Psoas muscle (tissue), 8 donors: Measurements from ENCODE around the gene BBX. TPM values are rescaled to one million over a fixed set of nuclear protein-coding genes. Genes with fewer than 3 reads are reported as not detected.

Source experiments
- ATAC-seq, 4 donors: fragments of 200-7000 bp; cut with Tn5 transposase; one replicate each; pipeline ENCODE4 v1.9.1; 2020; ENCODE audit warnings: moderate library complexity in 3 of 4, mild to moderate bottlenecking in 2 of 4
- DNase-seq, 2 donors: peaks; one replicate each; pipeline ENCODE4 v3.0.0-alpha.2; 2020
- H3K27ac ChIP-seq: fragments of 200-600 bp; one replicate; pipeline ENCODE4 v1.8.0; 2022
- H3K27me3 ChIP-seq, 3 donors: fragments of 200-600 bp in 1 of 3; one replicate each; pipeline versions ENCODE4 v1.6.1 to v1.8.0; 2013 to 2022; ENCODE audit warnings: low read length in 2 of 3, mild to moderate bottlenecking in 2 of 3, moderate library complexity in 1 of 3; ENCODE audit not compliant: insufficient read depth in 3 of 3
- H3K36me3 ChIP-seq, 2 donors: fragments of 200-600 bp in 1 of 2; one replicate each; pipeline versions ENCODE4 v1.6.1 to v1.8.0; 2013 to 2022; ENCODE audit warnings: low read depth in 1 of 2, mild to moderate bottlenecking in 1 of 2, moderate library complexity in 1 of 2; ENCODE audit not compliant: insufficient read depth in 1 of 2
- H3K4me1 ChIP-seq: fragments of 200-600 bp; one replicate; pipeline ENCODE4 v1.8.0; 2022
- H3K4me3 ChIP-seq: fragments of 200-600 bp; one replicate; pipeline ENCODE4 v1.8.0; 2022; ENCODE audit warnings: mild to moderate bottlenecking
- H3K9me3 ChIP-seq: fragments of 200-600 bp; one replicate; pipeline ENCODE4 v1.8.0; 2022
- CTCF ChIP-seq: fragments of 200-600 bp; IDR thresholded peaks from one replicate; pipeline ENCODE4 v1.8.0; 2022; ENCODE audit warnings: antibody characterized with exemption
- WGBS, 3 donors: extraction: QIAGEN DNeasy Blood & Tissue Kit; methylation state at CpG; one replicate each; pipeline versions ENCODE4 v1.1.6 to v1.1.7; 2013; 5-methylcytosine and 5-hydroxymethylcytosine counted together
- intact Hi-C, 2 donors: fragments of 100-400 bp; cut with DNase I; formaldehyde crosslinking; loops; one replicate each; pipeline versions ENCODE4 v1.11.0 to v1.14.2; 2022
- polyA plus RNA-seq, 3 donors: library from polyadenylated mRNA; stranded (reverse); fragments of 200-250 nt; gene quantifications; one replicate each; pipeline ENCODE4 v1.2.3, GENCODE V29; 2013
- total RNA-seq, 4 donors: library from RNA; stranded (reverse); fragmentation: NEBNext Ultra II Directional in 2 of 4; extraction: Animal tissue kit (Norgen Biotek cat#: 25700) in 2 of 4; gene quantifications; one replicate each; pipeline versions ENCODE4 v1.2.1 to v1.2.4, GENCODE V29; 2021 to 2023
- donor health status: healthy with polysubstance abuse.
- donor health status: DM: no; HTN: no; CAD: no; lungs with moderate emphysema.
- donor health status: Bipolar disorder and iron deficiency.
- donor health status: healthy.
- donor health status: DM: yes; HTN: yes; CAD: no.
- donor health status: DM: no; HTN: no; CAD: no.
- donor health status: DM: no; HTN: no; CAD: no.
- donor health status: DM: yes; HTN: yes; CAD: no.

Gene BBX
- total and polyA plus RNA-seq, 7 donors, result 2.2 to 30.4 (median 16.2) TPM

- WGBS, 3 donors, result 94 to 97% (median 95%) methylated on average over 2 of the region's 2 CpGs
- TF ChIP-seq CTCF, result no peak
- Histone ChIP-seq H3K4me3 (no peak overlapping the region), H3K27me3 (no peaks in the 10 kb centered on the region), H3K36me3 (peaks cover 0 to 5% of the 10 kb centered on the region in 2 donors), H3K9me3 (no peaks in the 10 kb centered on the region), H3K4me1 (no peaks in the 10 kb centered on the region), H3K27ac (no peak overlapping the region)
- ATAC-seq (no peak), DNase-seq (no peak)
- intact Hi-C loops, result no loop called here
Observed at GRCh38 chr3:107756649-107757048, 233.9 kb downstream of the BBX start.

- DNase-seq (no peak), ATAC-seq (no peak)
- Histone ChIP-seq H3K4me3 (no peak overlapping the region), H3K27ac (no peak overlapping the region), H3K4me1 (no peaks in the 10 kb centered on the region), H3K9me3 (no peaks in the 10 kb centered on the region), H3K36me3 (peaks cover 0 to 5% of the 10 kb centered on the region in 2 donors), H3K27me3 (no peaks in the 10 kb centered on the region)
- TF ChIP-seq CTCF, result no peak
- intact Hi-C loops, result no loop called here
- WGBS, 3 donors, result 84 to 95% (median 86%) methylated on average over 2 of the region's 2 CpGs
Observed at GRCh38 chr3:107757140-107757539, 234.4 kb downstream of the BBX start.

GRCh38 chr3:107760144-107760543, 237.4 kb downstream of the BBX start:
- Histone ChIP-seq H3K36me3 (peaks cover 0 to 5% of the 10 kb centered on the region in 2 donors), H3K4me1 (no peaks in the 10 kb centered on the region), H3K9me3 (no peaks in the 10 kb centered on the region), H3K27ac (no peak overlapping the region), H3K4me3 (no peak overlapping the region), H3K27me3 (no peaks in the 10 kb centered on the region)
- DNase-seq, result no peak
- TF ChIP-seq CTCF, result no peak
- ATAC-seq, result no peak
- intact Hi-C loops, result no loop called here

- no peak for ATAC-seq
- no peaks in the 10 kb centered on the region for H3K27me3 ChIP-seq
Observed at GRCh38 chr3:107761391-107761790, 238.6 kb downstream of the BBX start.

More at GRCh38 chr3:107761391-107761790, 238.6 kb downstream of the BBX start:
- Histone ChIP-seq H3K27ac (no peak overlapping the region), H3K9me3 (no peaks in the 10 kb centered on the region), H3K36me3 (peaks cover 0 to 3% of the 10 kb centered on the region in 2 donors), H3K4me1 (no peaks in the 10 kb centered on the region), H3K4me3 (no peak overlapping the region)
- 85 to 94% (median 88%) methylated on average over 2 of the region's 2 CpGs for WGBS, 3 donors
- intact Hi-C loops, result no loop called here
- no peak for TF ChIP-seq CTCF
- no peak for DNase-seq
